H1 (cell line): ENCODE measurements around the gene TANC1. TPM values are rescaled to one million over a fixed set of nuclear protein-coding genes. Genes with fewer than 3 reads are reported as not detected.

ENCODE experiments used
- BACH1 ChIP-seq: IDR thresholded peaks from 2 replicates; pipeline ENCODE4 v1.6.1; 2012; ENCODE audit warnings: low read length, improper control_type of control experiment
- EGR1 ChIP-seq: IDR thresholded peaks from 2 replicates; pipeline ENCODE4 v1.6.1; 2011; ENCODE audit warnings: low read depth, low read length, borderline replicate concordance
- FOSL1 ChIP-seq: IDR thresholded peaks from 2 replicates; pipeline ENCODE4 v1.6.1; 2011; ENCODE audit warnings: mild to moderate bottlenecking, low read depth, low read length, moderate library complexity; ENCODE audit not compliant: insufficient read depth
- JUN ChIP-seq: IDR thresholded peaks from 2 replicates; pipeline ENCODE4 v1.6.1; 2011; ENCODE audit warnings: low read depth, mild to moderate bottlenecking, improper control_type of control experiment, low read length
- PHF8 ChIP-seq: fragments of 200-600 bp; sonication (generic); conservative IDR thresholded peaks from 2 replicates; pipeline ENCODE4 v1.7.1; 2012; ENCODE audit warnings: low read depth, mild to moderate bottlenecking, inconsistent platforms, low read length, moderate library complexity
- TBP ChIP-seq: IDR thresholded peaks from 2 replicates; pipeline ENCODE4 v1.6.1; 2011; ENCODE audit warnings: low read depth, low read length, improper control_type of control experiment
- polyA plus RNA-seq, 7 experiments: library from polyadenylated mRNA; depleted of rRNA in 3 of 7; stranded (reverse) in 5 of 7; unstranded in 2 of 7; fragments of >200 nt in 5 of 7; fragments of 200-250 nt in 2 of 7; gene quantifications; 1 replicate in 5 of 7; 2 replicates in 1 of 7; 4 replicates in 1 of 7; pipeline versions ENCODE4 v1.2.1 to v1.2.3, GENCODE V29; 2011 to 2013; ENCODE audit warnings: missing spikeins in 2 of 7, mixed read lengths in 2 of 7
- total RNA-seq: library from RNA; stranded (reverse); fragmentation: NEBNext Ultra II Directional; extraction: Animal tissue kit (Norgen Biotek cat#: 25700); gene quantifications from 2 replicates; pipeline ENCODE4 v1.2.1, GENCODE V29; 2021

TANC1 gene
- total and polyA plus RNA-seq, 2 of the 8 experiments (the other 6 are each of a cell fraction or from before 2014, with no cell fraction given) = 4.1 to 7.6 TPM

DNA sequence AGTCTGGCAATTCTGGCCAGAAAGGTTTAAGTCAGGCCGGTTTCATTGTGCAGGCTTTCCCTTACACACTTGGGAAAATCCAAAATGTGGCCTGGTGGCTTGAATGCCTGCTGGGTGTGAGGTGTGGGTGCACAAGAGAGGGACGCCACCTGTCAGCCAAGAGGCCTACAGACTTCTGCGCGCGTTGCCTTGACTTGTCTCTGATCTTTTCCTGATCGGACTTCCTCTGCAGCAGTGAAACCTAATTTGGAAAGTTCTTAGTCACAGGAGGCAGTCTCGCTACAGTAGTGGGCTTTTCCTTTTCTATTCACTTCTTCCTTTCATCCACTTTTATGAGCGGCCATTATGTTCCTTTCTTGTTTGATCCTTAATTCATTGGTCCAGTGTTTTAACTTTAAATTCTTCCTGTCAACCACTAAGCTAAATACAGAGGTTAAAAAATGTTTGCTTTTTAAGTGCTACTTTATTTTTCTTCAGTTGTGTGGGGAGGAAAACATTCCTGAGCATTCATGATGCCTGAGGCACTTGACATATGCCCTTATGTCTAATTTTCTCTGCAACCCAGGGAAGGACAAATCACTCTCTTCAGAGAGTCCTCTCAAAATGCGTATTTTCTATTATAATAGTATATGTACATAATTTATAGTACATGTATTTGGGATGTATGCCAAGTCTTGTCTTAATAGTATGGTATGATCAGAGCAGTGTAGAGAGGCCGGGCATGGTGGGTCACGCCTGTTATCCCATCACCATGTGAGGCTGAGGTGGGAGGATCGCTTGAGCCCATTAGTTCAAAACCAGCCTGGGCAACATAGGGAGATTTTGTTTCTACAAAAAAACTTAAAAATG, 189.1 kb downstream of the TANC1 start (continued):
- no peak for TF ChIP-seq BACH1
- no peak for TF ChIP-seq FOSL1
- no peak for TF ChIP-seq JUN
- TF ChIP-seq EGR1 = no peak
- TF ChIP-seq TBP = no peak
- TF ChIP-seq PHF8 = no peak
